HUES64 (cell line): ENCODE data around the gene MED13L.

Experiments
- H3K27ac ChIP-seq: 2 replicates; pipeline ENCODE4 v1.7.0; 2013; ENCODE audit warnings: low read depth, low read length, inconsistent platforms
- H3K27me3 ChIP-seq: 2 replicates; pipeline ENCODE4 v1.6.1; 2013; ENCODE audit warnings: mild to moderate bottlenecking, low read length; ENCODE audit not compliant: insufficient read depth
- H3K36me3 ChIP-seq: 2 replicates; pipeline ENCODE4 v1.6.1; 2013; ENCODE audit warnings: mild to moderate bottlenecking, low read length; ENCODE audit not compliant: insufficient read depth
- H3K4me1 ChIP-seq: 2 replicates; pipeline ENCODE4 v1.6.1; 2013; ENCODE audit warnings: mild to moderate bottlenecking, low read length, moderate library complexity; ENCODE audit not compliant: insufficient read depth
- H3K4me3 ChIP-seq: 2 replicates; pipeline ENCODE4 v1.5.1; 2013; ENCODE audit warnings: mild to moderate bottlenecking, low read length, moderate library complexity
- H3K9ac ChIP-seq: 2 replicates; pipeline ENCODE4 v1.6.1; 2013; ENCODE audit warnings: mild to moderate bottlenecking, low read depth, low read length
- H3K9me3 ChIP-seq: 2 replicates; pipeline ENCODE4 v1.6.1; 2013; ENCODE audit warnings: low read depth, low read length; ENCODE audit not compliant: insufficient read depth
- WGBS: fragments of 150-250, 120-280 bp; methylation state at CpG from one replicate; pipeline ENCODE4 v1.1.7; 2013; ENCODE audit warnings: missing lambda C conversion rate; 5-methylcytosine and 5-hydroxymethylcytosine counted together

Gene MED13L

DNA sequence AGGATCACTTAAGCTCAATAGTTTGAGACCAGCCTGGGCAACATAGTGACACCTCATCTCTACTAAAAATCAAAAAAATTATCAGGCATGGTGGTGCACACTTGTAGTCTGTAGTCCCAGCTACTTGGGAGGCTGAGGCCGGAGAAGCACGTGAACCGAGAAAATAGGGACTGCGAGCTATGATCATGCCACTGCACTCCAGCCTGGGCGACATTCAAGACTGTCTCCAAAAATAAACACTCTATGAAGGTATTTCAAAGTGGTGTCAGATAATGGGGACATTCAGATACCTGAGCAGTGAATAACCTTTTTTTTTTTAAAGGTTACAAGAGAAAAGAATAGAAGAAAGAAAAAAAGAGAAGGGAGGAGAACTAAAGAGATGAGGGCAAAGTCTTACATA lies 98.1 kb downstream of the MED13L start:
- H3K4me1 ChIP-seq: peaks cover 45% of the 10 kb centered on the region
- H3K36me3 ChIP-seq: no peaks in the 10 kb centered on the region
- H3K9ac ChIP-seq: no peak overlapping the region
- H3K27me3 ChIP-seq: no peaks in the 10 kb centered on the region
- H3K27ac ChIP-seq: no peak overlapping the region
- no peaks in the 10 kb centered on the region for H3K9me3 ChIP-seq
- H3K4me3 ChIP-seq: no peak overlapping the region
- WGBS: over 99% methylated on average over 5 of the region's 5 CpGs

DNA sequence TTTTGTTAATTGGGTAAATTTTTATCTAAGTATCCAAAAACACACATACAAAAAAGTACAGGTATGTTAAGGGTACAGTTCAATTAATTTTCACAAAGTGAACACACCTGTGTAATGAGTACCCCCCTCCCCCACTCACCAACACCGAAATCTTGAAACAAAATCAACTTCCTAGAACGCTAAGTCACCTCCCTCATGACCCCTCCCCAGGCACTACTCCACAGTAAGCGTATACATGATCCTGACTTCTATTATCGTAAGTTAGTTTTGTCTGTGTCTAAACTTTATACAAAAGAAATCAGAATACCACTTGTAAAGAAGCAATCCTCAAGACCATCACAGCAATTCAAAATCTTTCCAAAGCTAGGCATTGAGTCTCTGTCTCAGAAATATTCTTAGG lies 100.5 kb downstream of the MED13L start:
- WGBS: 90% methylated on average over 4 of the region's 4 CpGs
- Histone ChIP-seq H3K9me3 (no peaks in the 10 kb centered on the region), H3K4me3 (no peak overlapping the region), H3K27ac (no peak overlapping the region), H3K27me3 (no peaks in the 10 kb centered on the region), H3K9ac (no peak overlapping the region), H3K36me3 (no peaks in the 10 kb centered on the region), H3K4me1 (peaks cover 36% of the 10 kb centered on the region)

DNA sequence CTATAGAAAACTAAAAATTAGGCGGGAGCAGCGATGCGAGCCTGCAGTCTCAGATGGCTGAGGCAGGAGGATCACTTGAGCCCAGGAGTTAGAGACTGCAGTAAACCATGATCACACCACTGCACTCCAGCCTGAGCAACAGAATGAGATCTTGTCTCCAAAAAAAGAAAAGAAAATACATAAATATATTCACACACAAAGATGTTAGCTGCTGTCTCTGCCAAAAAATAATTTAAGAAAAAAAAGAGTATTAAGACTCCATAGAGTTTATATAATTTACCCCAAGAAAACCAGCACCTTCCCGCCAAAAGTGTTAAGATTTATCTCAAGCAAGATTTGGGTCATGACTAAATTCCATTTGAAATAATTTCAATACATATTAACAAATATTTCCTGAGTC lies 102.6 kb downstream of the MED13L start:
- H3K4me1 ChIP-seq: peaks cover 43% of the 10 kb centered on the region
- no peak overlapping the region for H3K4me3 ChIP-seq
- H3K9ac ChIP-seq: no peak overlapping the region
- no peaks in the 10 kb centered on the region for H3K36me3 ChIP-seq
- H3K27ac ChIP-seq: no peak overlapping the region
- 90% methylated on average over 3 of the region's 4 CpGs for WGBS
- H3K27me3 ChIP-seq: no peaks in the 10 kb centered on the region
- no peaks in the 10 kb centered on the region for H3K9me3 ChIP-seq

DNA sequence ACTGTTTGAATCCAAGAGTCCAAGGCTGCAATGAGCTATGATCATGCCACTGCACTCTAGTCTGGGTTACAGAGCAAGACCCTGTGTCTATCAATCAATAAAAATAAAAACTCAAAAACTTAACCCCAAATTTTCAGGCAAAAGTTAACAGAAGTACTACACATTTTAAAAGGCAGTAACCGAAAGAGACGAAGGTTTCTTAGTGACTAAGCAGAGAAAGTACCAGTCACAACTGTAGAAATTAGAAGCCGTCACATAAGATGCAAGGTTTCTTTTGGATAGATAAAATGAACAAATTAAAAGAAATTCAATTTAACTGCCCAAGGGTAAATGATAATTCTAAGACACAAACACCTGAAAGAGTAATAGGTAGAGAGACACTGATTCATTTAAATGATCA lies 103.5 kb downstream of the MED13L start:
- Histone ChIP-seq H3K9ac (no peak overlapping the region), H3K27me3 (no peaks in the 10 kb centered on the region), H3K4me3 (no peak overlapping the region), H3K4me1 (peaks cover 43% of the 10 kb centered on the region), H3K27ac (no peak overlapping the region), H3K36me3 (no peaks in the 10 kb centered on the region), H3K9me3 (no peaks in the 10 kb centered on the region)
- 97% methylated on average over 2 of the region's 3 CpGs for WGBS

DNA sequence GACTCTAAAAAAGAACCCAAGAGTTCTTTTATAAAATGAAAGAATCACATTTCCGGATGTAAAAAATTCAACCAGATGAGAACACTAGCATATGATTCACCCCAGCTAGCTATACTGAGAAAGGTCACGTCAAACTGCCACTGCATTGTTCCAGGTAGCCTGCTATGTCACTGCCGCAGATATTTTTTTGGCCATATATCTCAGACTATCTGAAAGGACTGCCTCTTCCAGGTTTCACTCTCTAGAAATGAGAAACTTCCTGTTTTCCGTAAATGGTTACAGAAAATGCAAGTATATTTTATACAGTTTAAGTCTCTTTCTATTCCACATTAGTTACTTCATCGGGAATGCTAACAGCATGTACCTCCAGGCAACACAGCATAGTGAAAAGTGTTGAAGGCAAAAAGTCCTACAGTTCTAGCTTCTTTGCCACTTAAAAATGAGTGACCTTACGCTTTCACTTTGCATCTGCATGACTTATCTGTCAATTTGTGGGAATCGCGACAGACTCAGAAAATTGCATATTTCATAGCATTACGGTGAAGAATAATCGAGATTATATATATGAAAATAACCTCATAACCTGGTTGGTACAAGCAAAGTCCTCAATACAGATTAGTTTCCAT lies 105.2 kb downstream of the MED13L start:
- no peak overlapping the region for H3K4me3 ChIP-seq
- H3K4me1 ChIP-seq: peaks cover 43% of the 10 kb centered on the region

DNA sequence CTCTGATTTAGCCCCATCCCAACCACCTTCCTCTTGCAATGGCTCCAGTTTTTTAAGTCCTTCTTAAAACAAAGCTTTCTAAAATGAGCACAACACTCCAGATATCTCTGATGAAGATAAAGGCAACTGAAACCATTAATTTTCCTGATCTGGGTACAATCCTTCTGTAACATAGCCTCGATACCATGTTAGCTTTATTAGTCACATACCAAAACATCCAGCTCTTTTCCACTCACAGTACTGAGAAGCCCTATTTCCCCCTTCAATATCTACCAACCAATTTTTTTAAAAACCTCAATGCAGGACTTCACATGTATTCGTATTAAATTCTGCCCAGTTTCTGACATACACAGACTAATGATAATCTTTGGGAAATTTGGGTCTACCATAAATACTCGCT lies 105.9 kb downstream of the MED13L start:
- Histone ChIP-seq H3K36me3 (no peaks in the 10 kb centered on the region), H3K27ac (no peak overlapping the region), H3K9me3 (no peaks in the 10 kb centered on the region), H3K27me3 (no peaks in the 10 kb centered on the region), H3K4me3 (no peak overlapping the region), H3K4me1 (peaks cover 35% of the 10 kb centered on the region), H3K9ac (0 out of 2 replicates have a peak overlapping the region, but pooled peaks have one; percentile 15)
- WGBS: 95% methylated on average over 3 of the region's 3 CpGs

More for the DNA sequence above, 105.2 kb downstream of the MED13L start:
- Histone ChIP-seq H3K36me3 (no peaks in the 10 kb centered on the region), H3K27ac (no peak overlapping the region), H3K9ac (no peak overlapping the region), H3K9me3 (no peaks in the 10 kb centered on the region), H3K27me3 (no peaks in the 10 kb centered on the region)
- 92% methylated on average over 9 of the region's 10 CpGs for WGBS

DNA sequence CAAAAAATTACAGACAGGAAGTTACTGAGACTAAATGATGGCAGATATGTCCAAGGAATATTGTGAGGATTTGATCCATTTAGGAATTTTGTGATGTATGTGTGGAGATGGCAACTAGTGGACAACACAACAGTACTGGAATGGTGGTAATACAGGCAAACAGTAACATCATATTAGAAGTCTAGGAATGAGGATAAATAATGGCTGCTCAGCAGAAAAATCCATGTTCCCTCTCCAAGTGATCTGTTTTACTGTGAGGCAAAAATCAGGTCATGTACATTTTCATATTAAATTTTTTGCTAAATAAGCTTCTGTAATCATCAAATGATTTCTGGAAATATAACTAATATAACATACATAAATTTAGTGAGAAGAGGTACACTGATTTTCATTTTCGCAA lies 108.4 kb downstream of the MED13L start:
- Histone ChIP-seq H3K36me3 (no peaks in the 10 kb centered on the region), H3K4me1 (peaks cover 22% of the 10 kb centered on the region), H3K27me3 (no peaks in the 10 kb centered on the region), H3K9me3 (no peaks in the 10 kb centered on the region), H3K27ac (no peak overlapping the region), H3K9ac (no peak overlapping the region), H3K4me3 (no peak overlapping the region)
- no CpG with 5 or more reads among the region's 1 CpG for WGBS

DNA sequence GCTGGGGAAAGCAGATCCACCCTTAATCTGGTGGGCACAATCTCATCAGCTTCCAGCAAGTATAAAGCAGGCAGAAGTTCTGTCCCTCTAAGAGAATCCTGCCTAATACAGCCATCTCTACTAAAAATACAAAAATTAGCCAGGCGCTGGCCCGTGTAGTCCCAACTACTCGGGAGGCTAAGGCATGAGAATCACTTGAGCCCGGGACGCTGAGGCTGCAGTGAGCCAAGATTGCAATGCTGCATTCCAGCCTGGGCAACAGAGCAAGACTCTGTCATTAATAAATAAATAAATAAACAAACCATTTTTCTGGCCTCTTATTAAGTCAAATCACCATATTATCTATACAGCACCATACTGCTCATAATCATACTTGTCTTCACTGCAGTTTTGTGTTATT lies 111.2 kb downstream of the MED13L start:
- Histone ChIP-seq H3K27me3 (no peaks in the 10 kb centered on the region), H3K4me1 (peaks cover 24% of the 10 kb centered on the region), H3K27ac (no peak overlapping the region), H3K36me3 (no peaks in the 10 kb centered on the region), H3K9me3 (no peaks in the 10 kb centered on the region), H3K4me3 (no peak overlapping the region), H3K9ac (no peak overlapping the region)
- WGBS: 94% methylated on average over 5 of the region's 5 CpGs

DNA sequence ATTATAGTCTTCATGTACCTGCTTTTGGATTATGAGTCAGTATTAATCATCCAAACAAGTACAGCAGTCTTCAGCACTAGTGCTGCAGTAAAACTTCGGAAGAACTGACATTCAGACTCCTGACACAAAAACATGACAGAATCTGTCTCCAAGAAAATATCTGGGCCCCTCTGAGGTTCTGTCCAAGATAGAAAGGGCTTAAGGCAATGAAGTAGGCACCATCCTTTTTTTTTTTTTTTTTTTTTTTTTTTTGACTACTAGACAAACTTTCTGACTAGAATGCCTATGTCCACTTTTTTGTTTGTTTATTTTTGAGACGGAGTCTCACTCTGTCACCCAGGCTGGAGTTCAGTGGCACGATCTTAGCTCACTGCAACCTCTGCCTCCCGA lies 112.5 kb downstream of the MED13L start:
- Histone ChIP-seq H3K36me3 (no peaks in the 10 kb centered on the region), H3K4me3 (no peak overlapping the region), H3K27ac (no peak overlapping the region), H3K9ac (no peak overlapping the region), H3K4me1 (peaks cover 34% of the 10 kb centered on the region), H3K9me3 (no peaks in the 10 kb centered on the region), H3K27me3 (no peaks in the 10 kb centered on the region)
- WGBS: 88% methylated on average over 4 of the region's 4 CpGs

DNA sequence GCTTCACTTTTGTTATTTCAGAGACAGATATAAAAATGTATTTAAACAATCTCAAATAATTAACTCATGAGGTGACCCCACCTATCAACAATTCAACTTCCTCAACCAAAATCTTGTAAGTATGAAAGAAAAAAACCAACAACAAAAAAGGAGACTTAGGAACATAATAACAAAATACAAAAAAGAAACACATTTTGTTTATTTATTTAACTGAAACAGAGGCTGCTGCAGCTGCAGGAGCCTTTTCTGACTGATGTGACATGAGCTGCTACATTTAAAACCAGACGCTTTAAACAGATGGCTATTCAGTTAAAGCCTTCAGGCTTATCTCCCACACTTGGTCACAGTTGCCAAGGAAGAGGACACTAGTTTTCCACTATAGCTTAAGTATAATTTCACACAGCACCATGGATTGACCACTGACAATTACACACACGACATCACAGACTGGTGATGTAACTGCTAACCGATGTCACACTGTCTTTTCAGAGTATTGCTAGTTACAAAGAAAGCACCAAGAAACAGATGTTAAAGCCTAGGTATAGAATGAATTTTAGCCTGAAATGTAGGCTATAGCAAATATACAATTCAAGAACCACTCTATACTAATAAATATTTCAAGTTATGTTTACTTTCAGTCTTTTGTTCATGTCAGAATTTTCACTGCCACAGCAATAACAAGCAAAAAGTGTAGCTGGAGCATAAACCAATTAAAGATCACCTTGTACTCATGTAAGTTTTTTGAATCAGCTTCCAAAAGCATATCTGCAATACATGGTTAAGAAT lies 113.0 kb downstream of the MED13L start:
- Histone ChIP-seq H3K9ac (no peak overlapping the region), H3K4me1 (peaks cover 39% of the 10 kb centered on the region), H3K36me3 (no peaks in the 10 kb centered on the region), H3K27ac (no peak overlapping the region), H3K9me3 (no peaks in the 10 kb centered on the region), H3K27me3 (no peaks in the 10 kb centered on the region), H3K4me3 (no peak overlapping the region)
- WGBS: 79% methylated on average over 3 of the region's 3 CpGs

DNA sequence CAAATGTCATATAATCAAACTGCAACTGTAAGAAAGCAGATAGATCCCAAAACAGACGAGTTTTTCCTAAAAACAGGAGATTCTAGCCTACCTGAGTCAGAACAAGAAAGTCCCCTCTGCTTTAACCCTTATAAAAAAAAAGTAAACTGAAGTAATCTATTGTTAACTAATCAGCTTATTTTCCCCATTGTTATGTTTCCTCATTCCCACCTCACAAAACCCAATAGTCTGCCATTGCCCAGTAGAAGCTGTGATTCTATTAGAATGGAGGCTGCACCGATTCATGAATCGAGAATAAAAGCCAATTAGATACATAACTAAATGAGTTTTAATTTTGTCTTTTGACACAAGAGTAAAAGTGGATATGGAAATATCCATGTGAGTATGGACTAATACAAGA lies 115.4 kb downstream of the MED13L start:
- H3K36me3 ChIP-seq: no peaks in the 10 kb centered on the region
- H3K9ac ChIP-seq: no peak overlapping the region
- peak overlapping the region; percentile 70; the same call in 1 of the 2 replicates for H3K27ac ChIP-seq
- no peak overlapping the region for H3K4me3 ChIP-seq
- 20% methylated on average over 1 of the region's 3 CpGs for WGBS
- no peaks in the 10 kb centered on the region for H3K9me3 ChIP-seq
- peaks cover 62% of the 10 kb centered on the region for H3K4me1 ChIP-seq
- no peaks in the 10 kb centered on the region for H3K27me3 ChIP-seq
